Neural cell (in vitro differentiated cells): ENCODE results near the gene SH2D1A. TPM values are rescaled to one million over a fixed set of nuclear protein-coding genes. Genes with fewer than 3 reads are reported as not detected.

Experiments used
- H2AFZ ChIP-seq: fragments of 200-600, 300-800 bp; sonication (generic), shearing (Covaris generic); 2 replicates; pipeline ENCODE4 v1.6.0; 2014; ENCODE audit warnings: low read depth, mild to moderate bottlenecking, antibody characterized with exemption, low read length, moderate library complexity
- H3F3A ChIP-seq: fragments of 200-600 bp; shearing (Covaris generic); 2 replicates; pipeline ENCODE4 v1.6.1; 2016; ENCODE audit warnings: mild to moderate bottlenecking, moderate library complexity, mixed read lengths, antibody characterized with exemption, low read length; ENCODE audit not compliant: insufficient read depth, poor library complexity, severe bottlenecking
- H3K27ac ChIP-seq: fragments of 200-600, 300-800 bp; sonication (generic), shearing (Covaris generic); 2 replicates; pipeline ENCODE4 v1.5.1; 2014; ENCODE audit warnings: mild to moderate bottlenecking, low read length, moderate library complexity
- H3K27me3 ChIP-seq: fragments of 300-800, 200-600 bp; sonication (generic), shearing (Covaris generic); 2 replicates; pipeline ENCODE4 v1.6.0; 2014; ENCODE audit warnings: mild to moderate bottlenecking, low read depth, low read length, moderate library complexity; ENCODE audit not compliant: insufficient read depth
- H3K36me3 ChIP-seq: fragments of 300-800, 200-600 bp; sonication (generic), shearing (Covaris generic); 2 replicates; pipeline ENCODE4 v1.5.1; 2014; ENCODE audit warnings: mild to moderate bottlenecking, antibody characterized with exemption, low read length, moderate library complexity; ENCODE audit not compliant: insufficient read depth
- H3K4me2 ChIP-seq: fragments of 300-800, 200-600 bp; sonication (generic), shearing (Covaris generic); 2 replicates; pipeline ENCODE4 v1.6.0; 2014; ENCODE audit warnings: mild to moderate bottlenecking, low read length
- H3K4me3 ChIP-seq: fragments of 300-800, 200-600 bp; sonication (generic), shearing (Covaris generic); 2 replicates; pipeline ENCODE4 v1.5.1; 2014; ENCODE audit warnings: mild to moderate bottlenecking, low read length, moderate library complexity
- H3K79me2 ChIP-seq: fragments of 200-600 bp; shearing (Covaris generic); replicated peaks from 2 replicates; pipeline ENCODE4 v1.6.0; 2014; ENCODE audit warnings: mild to moderate bottlenecking, low read length, moderate library complexity; ENCODE audit not compliant: insufficient read depth
- H3K9ac ChIP-seq: fragments of 300-800, 200-600 bp; sonication (generic), shearing (Covaris generic); 2 replicates; pipeline ENCODE4 v1.6.1; 2016; ENCODE audit warnings: mild to moderate bottlenecking, low read length, mixed read lengths
- H3K9me2 ChIP-seq: fragments of 200-600 bp; shearing (Covaris generic); 2 replicates; pipeline ENCODE4 v1.6.1; 2016; ENCODE audit warnings: mild to moderate bottlenecking, low read length, mixed read lengths; ENCODE audit not compliant: insufficient read depth
- H3K9me3 ChIP-seq: fragments of 200-600, 300-800 bp; sonication (generic), shearing (Covaris generic); 2 replicates; pipeline ENCODE4 v1.6.1; 2016; ENCODE audit warnings: mild to moderate bottlenecking, mixed run types, low read length, moderate library complexity, mixed read lengths
- H4K20me1 ChIP-seq: fragments of 200-600 bp; shearing (Covaris generic); 2 replicates; pipeline ENCODE4 v1.6.1; 2016; ENCODE audit warnings: mild to moderate bottlenecking, mixed run types; ENCODE audit not compliant: insufficient read depth
- CTCF ChIP-seq: fragments of 450-650 bp; IDR thresholded peaks from 2 replicates; pipeline ENCODE4 v1.5.1; 2014; ENCODE audit warnings: antibody characterized with exemption, mild to moderate bottlenecking, moderate library complexity; ENCODE audit not compliant: poor library complexity, severe bottlenecking
- EP300 ChIP-seq: fragments of 450-650 bp; conservative IDR thresholded peaks from 2 replicates; pipeline ENCODE4 v1.6.1; 2014; ENCODE audit warnings: antibody characterized with exemption, mild to moderate bottlenecking, moderate library complexity; ENCODE audit not compliant: poor library complexity, severe bottlenecking
- EZH2 ChIP-seq: fragments of 200-600, 300-800 bp; shearing (Covaris generic), sonication (generic); IDR thresholded peaks from 2 replicates; pipeline ENCODE4 v1.6.1; 2014; ENCODE audit warnings: antibody characterized with exemption, low read length, borderline replicate concordance, mild to moderate bottlenecking; ENCODE audit not compliant: insufficient read depth, poor library complexity, severe bottlenecking
- MXI1 ChIP-seq: fragments of 450-650 bp; conservative IDR thresholded peaks from 2 replicates; pipeline ENCODE4 v1.6.1; 2014; ENCODE audit warnings: antibody characterized with exemption, mild to moderate bottlenecking; ENCODE audit not compliant: poor library complexity, severe bottlenecking
- POLR2AphosphoS5 ChIP-seq: IDR thresholded peaks from 2 replicates; pipeline ENCODE4 v1.6.1; 2012
- RAD21 ChIP-seq: fragments of 450-650 bp; conservative IDR thresholded peaks from 2 replicates; pipeline ENCODE4 v1.6.1; 2014; ENCODE audit warnings: antibody characterized with exemption, mild to moderate bottlenecking, moderate library complexity
- REST ChIP-seq: IDR thresholded peaks from 2 replicates; pipeline ENCODE4 v1.6.1; 2012; ENCODE audit warnings: borderline replicate concordance
- SMC3 ChIP-seq: fragments of 450-650 bp; conservative IDR thresholded peaks from 2 replicates; pipeline ENCODE4 v1.6.1; 2014; ENCODE audit warnings: antibody characterized with exemption, mild to moderate bottlenecking, moderate library complexity; ENCODE audit not compliant: poor library complexity
- TAF1 ChIP-seq: IDR thresholded peaks from 2 replicates; pipeline ENCODE4 v1.6.1; 2012; ENCODE audit warnings: low read depth
- polyA plus RNA-seq: library from polyadenylated mRNA; depleted of rRNA; stranded (reverse); fragments of >200 nt; gene quantifications from 2 replicates; pipeline ENCODE4 v1.2.3, GENCODE V29; 2014

Gene SH2D1A
- polyA plus RNA-seq, 1 donor from 2014 or later: not detected

GRCh38 chrX:124325732-124326131 lies 20.6 kb upstream of the SH2D1A start:
- no peaks in the 10 kb centered on the region for H4K20me1 ChIP-seq
- no peak overlapping the region for H3K4me2 ChIP-seq
- H3K9ac ChIP-seq: no peak overlapping the region
- no peaks in the 10 kb centered on the region for H3K36me3 ChIP-seq
- no peak for TF ChIP-seq SMC3
- TF ChIP-seq RAD21: no peak
- no peak for TF ChIP-seq REST
- TF ChIP-seq POLR2AphosphoS5: no peak
- no peak for TF ChIP-seq EP300
- no peak for TF ChIP-seq EZH2
- TF ChIP-seq CTCF: no peak
- TF ChIP-seq MXI1: no peak
- TF ChIP-seq TAF1: no peak
- H2AFZ ChIP-seq: no peak overlapping the region
- no peaks in the 10 kb centered on the region for H3K27me3 ChIP-seq
- H3K4me3 ChIP-seq: no peak overlapping the region
- no peaks in the 10 kb centered on the region for H3K9me2 ChIP-seq
- H3K9me3 ChIP-seq: no peaks in the 10 kb centered on the region
- no peak overlapping the region for H3K27ac ChIP-seq
- no peaks in the 10 kb centered on the region for H3F3A ChIP-seq
- no peaks in the 10 kb centered on the region for H3K79me2 ChIP-seq

GRCh38 chrX:124328765-124329164 lies 17.6 kb upstream of the SH2D1A start:
- H3K27me3 ChIP-seq: no peaks in the 10 kb centered on the region
- no peaks in the 10 kb centered on the region for H3K9me2 ChIP-seq
- H3K36me3 ChIP-seq: no peaks in the 10 kb centered on the region
- H2AFZ ChIP-seq: no peak overlapping the region
- H4K20me1 ChIP-seq: no peaks in the 10 kb centered on the region
- H3K27ac ChIP-seq: no peak overlapping the region
- H3K4me3 ChIP-seq: no peak overlapping the region
- no peak overlapping the region for H3K4me2 ChIP-seq
- H3K9me3 ChIP-seq: no peaks in the 10 kb centered on the region
- TF ChIP-seq TAF1: no peak
- TF ChIP-seq CTCF: no peak
- TF ChIP-seq REST: no peak
- TF ChIP-seq MXI1: no peak
- no peaks in the 10 kb centered on the region for H3F3A ChIP-seq
- H3K9ac ChIP-seq: no peak overlapping the region
- H3K79me2 ChIP-seq: no peaks in the 10 kb centered on the region
